NCI-H460 (cell line): ENCODE data around the gene RAB9A. TPM values are rescaled to one million over a fixed set of nuclear protein-coding genes. Genes with fewer than 3 reads are reported as not detected.
"Not testable (repeated sequence)": the region's sequence is repeated elsewhere in the genome, so short reads cannot be mapped to it uniquely, and the experiment has no call there.

ENCODE experiments used
- DNase-seq: peaks from one replicate; pipeline ENCODE4 v3.0.0-alpha.2; 2016; ENCODE audit warnings: low read depth; ENCODE audit errors: extremely low read depth
- total RNA-seq: library from RNA; depleted of rRNA; stranded (reverse); fragments of >200 nt; shearing (Covaris generic); gene quantifications from 2 replicates; pipeline ENCODE4 v1.2.3, GENCODE V29; 2014

RAB9A gene
- total RNA-seq, 1 experiment from 2014 or later, result 35.9 TPM

DNA sequence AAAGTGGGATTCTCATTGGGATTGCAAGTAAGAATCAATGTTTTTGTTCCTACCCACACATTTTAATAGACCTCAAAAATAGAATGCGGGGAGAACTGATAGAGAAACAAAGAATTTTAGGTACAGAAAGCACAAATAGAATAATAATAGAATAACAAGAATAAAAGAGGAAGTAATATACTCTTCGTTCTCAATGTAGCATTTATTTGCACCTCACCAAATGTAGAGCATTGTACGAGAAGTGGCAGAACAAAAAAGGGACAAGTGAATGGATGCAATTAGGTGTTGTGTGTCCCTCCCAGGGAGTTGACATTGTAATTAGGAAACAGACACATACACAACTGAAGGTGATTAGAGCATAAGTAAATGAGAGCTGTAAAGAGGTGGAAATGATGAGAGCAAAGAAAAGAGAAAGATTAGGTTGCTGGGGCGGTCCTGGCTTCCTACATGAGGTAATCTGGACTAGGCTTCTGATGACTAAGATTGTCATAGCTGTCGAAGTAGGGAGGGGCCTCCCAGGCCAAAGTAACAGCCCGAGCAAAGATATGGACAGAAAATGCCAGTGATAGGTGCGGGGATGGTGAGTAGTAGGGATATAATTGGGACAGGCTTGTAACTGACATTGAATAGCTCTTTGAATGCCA lies 10.4 kb downstream of the RAB9A start:
- no peak for DNase-seq

GRCh38 chrX:13700380-13700779 lies 11.5 kb downstream of the RAB9A start:
- no peak for DNase-seq

DNA sequence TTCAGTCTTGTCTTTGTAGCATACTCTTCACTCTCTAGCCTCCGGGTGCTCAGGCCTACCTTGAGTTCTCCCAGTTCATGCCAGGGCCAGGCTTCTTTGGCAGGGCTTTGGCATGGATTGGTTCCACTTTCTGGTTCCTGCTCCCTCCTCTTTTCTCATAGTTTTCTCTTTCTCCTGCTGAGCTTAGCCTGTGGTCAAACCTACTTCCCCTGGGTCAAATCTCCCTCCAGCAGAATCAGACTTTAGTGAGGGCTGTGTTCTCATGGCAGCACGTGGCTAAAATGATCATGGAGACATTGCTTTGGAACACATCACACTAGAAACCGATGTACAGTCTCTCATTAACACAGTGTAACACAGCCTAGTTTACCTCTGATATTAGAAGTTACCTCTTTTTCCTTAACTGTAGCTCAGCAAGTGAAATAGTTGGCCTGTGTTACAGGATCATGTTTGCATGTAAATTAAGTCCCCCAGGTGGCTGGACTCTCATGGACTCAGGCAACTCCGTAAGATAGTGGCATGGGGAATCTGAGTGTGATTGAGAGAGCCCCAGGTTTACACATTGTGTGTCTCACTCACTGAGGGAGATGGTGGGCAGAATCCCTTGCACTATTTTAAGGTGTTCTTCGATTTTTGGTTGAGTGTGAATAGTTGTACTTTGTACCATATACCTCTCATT lies 13.3 kb downstream of the RAB9A start:
- no peak for DNase-seq

DNA sequence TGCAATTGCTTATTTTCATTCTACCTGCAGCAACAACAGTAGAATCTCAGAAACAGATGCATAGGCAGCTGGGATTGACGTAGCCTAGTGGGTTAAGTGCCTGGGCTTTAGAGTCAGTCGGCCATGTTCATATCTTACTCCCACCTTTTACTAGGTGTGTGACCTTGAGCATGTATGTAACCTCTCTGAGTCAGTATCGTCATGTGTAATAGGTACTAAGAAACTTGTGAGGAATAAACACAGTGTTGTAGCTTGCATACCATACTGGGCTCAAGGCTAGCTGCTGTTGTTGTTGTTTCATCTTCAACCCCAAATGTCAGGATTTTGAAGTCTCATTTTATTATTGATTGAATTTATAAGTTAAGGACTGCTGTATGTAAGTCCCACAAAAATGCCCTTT lies 14.2 kb downstream of the RAB9A start:
- no peak for DNase-seq

DNA sequence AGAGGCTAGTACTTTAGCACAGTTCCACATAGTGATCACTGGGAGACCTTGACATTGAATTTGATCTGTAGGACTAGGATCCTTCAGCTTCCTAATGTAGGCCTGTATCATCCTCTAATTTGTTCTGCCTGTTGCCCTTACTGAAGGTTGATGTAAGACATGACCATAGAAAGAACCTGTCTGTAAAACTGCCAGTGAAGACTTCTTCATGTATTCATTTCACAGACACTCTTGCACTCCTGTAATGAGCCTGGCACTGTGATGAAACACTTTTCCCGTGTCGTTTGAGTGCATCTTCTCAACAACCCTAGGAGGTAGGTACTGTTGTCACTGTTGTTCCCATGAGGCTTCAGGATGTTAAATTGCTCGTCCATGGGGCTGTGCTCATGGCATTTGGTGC lies 14.7 kb downstream of the RAB9A start:
- DNase-seq, result no peak

DNA sequence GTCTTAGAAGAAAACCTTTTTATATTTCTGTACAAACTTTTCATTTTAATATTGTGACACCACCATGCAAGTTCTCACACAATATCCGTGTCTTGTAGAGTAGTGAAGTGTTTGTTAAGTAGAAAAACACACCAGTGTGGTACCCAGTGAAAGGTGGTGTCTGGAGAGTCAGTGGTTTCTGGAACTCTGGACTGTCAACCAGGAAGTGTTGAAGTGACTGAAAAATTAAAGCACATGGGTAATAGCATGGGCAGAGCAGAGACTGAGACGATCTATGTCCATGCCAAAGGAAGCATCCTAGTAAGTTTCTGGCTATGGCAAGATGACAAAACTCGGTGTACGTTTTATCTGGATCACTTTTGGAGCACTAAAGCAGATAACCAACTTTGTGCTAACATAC lies 22.2 kb downstream of the RAB9A start:
- DNase-seq, result no peak

DNA sequence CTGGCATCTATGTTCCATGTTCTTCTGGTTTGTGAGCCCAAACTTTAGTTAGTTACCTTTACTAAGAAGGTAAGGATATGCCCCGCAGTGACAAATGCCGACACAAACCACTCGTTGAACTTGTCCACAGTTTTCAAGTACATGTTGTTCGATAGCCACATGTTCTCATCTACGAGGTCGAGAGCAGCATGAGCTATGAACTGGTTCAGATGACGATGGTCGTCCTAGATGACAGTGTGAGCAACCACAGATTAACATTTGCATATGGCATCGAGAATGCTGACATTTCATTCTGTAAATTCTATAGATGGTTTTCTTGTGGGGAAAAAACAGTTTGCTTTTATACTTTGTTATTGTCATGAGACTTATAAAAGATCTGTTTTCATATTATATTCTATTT lies 27.5 kb downstream of the RAB9A start:
- DNase-seq, result no peak

DNA sequence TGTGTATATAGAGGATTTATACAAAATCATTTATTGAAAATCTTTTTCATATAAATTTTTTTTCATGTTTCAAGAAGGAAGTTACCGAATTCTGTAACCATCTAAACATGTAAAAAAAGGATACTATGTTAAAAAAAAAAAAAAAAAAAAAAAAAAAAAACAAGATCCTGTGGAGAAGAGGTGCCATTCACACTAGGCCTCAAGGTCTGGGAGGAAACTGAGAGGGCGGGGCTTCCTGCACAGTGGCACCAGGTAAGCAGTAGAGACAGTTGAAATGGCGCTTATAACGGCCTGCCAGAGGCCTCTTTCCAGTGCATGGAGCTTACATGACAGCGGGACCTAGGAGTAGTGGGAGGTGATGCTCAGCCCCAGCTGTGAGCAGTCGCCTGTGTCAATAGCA lies 28.0 kb downstream of the RAB9A start:
- no peak for DNase-seq

DNA sequence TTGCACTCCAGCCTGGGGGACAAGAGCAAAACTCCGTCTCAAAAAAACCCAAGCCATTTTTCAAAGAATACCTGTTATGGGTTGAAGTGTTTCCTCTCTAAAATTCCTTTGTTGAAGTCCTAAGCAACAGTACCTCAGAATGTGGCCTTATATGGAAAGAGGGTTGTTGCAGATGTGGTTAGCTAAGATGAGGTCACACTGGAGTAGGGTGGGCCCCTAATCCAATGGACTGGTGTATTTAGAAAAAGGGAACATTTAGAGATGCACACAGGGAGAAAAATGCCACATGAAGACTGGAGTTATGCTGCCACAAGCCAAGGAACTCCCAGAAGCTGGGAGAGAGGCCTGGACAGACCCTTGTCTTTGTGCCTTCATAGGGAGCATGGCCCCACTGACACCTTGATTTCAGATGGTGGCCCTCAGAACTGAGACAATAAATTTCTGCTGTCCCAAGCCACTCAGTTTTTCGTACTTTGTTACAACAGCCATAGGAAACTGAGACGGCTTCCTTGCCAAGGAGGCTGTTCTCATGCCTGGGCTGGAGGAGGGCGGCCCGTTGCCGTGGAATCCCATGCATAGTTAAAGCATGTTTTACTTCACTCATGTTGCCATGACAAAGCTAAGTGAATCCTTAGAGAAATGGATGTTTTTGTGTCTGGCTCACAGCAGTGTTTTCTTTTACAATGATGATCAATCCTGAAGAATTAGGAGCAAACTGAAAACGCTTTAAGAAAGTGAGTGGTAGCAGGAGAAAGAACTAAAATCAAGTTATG lies 29.0 kb downstream of the RAB9A start:
- DNase-seq, result no peak

GRCh38 chrX:13719192-13719856 lies 30.4 kb downstream of the RAB9A start:
- DNase-seq, result no peak

DNA sequence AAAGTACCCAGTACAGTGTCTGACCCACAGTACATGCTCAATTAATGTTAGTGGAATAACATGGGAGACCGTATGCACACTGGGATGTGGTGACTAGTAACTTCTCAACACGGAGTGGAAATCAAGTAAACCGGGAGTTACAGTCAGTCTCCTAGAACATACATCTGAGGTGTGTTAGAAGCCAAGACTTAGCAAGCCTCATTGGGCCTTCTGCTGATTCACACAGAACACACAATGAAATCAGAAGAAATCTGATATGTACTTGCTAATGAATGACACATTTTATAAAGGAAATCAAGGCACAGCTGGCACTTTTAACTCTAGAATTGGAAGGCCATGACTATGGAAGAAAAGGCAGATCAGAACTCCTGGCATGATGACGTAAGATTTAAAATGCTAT lies 32.4 kb downstream of the RAB9A start:
- DNase-seq, result no peak

DNA sequence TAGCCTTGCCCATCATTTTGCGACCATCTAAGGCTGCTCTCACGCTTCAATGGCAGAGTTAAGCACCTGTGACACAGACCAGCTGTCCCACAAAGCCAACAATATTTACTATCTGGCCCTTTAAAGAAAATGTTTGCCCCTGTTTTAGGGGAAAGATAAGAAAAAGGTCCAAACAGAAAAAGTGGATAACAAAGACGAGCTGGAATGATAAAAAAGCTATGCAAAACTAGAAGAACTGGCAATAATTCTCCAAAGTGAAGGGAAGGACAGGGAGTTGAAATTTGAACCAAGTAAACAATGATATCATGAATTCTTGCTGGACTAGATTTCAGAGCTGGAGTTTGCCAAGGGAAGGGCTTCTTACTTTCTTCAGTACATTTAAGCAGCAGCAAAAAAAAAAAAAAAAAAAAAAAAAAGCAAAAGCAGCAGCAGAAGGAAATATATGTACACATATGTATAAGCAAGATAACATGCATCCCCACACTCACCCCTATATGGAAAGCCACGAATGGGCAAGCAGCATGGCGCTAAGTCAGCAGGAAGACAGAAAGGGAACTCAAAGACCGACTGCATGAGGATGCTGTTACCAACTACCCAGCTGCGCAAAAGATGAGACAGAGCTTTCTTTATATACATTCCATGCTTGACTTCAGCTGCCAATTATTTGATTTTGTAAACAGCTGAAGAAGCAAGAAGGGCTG lies 33.0 kb downstream of the RAB9A start:
- no peak for DNase-seq

GRCh38 chrX:13724878-13725277 lies 36.0 kb downstream of the RAB9A start:
- DNase-seq, result not testable (repeated sequence)

GRCh38 chrX:13726583-13726982 lies 37.7 kb downstream of the RAB9A start:
- DNase-seq, result not testable (repeated sequence)

DNA sequence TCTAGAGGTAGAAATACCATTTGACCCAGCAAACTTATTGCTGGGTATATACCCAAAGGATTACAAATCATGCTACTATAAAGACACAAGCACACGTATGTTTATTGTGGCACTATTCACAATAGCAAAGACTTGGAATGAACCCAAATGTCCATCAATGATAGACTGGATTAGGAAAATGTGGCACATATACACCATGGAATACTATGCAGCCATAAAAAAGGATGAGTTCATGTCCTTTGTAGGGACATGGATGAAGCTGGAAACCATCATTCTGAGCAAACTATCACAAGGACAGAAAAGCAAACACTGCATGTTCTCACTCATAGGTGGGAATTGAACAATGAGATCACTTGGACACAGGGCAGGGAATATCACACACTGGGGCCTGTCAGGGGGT lies 41.6 kb downstream of the RAB9A start:
- not testable (repeated sequence) for DNase-seq

DNA sequence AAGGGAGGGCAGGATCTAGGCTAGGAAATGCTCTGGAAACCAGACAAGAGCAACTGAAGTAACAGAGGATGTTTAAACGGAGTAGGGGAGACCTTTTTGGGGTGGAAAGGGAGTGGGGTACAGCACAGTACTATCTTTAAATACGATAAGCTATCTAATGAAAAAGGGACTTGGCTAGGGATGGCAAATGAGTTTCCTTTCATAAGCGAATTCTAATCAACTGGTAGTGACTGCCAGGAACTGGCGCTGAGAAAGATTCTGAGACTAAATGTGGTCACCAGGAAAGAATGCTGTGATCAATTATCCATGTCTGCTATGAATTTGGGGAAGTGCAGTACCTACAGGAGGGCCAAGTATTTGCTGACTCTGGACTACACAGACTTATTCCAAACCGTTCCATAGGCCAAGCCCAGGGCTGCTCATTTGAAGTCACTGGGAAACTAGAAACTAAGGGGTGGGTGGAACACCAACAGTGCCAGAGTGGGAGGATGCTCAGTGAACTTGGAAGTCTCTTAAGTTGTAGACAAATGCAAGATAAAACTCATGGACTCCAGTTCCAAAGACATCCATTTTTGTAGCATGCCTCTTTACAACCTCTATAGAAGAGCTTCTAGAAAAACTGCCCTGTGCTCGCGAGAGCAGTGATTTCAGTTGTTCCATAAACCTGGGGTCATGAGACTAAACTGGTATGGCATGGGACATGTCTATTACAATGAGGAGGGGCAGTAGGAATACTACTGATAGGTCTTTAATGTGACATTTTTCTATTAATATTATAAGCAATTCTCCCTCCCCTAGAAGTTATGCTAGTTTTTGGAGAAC lies 43.5 kb downstream of the RAB9A start:
- DNase-seq, result no peak

- DNase-seq, result no peak
Observed at GRCh38 chrX:13733506-13733905, 44.6 kb downstream of the RAB9A start.

GRCh38 chrX:13734278-13735172 lies 45.6 kb downstream of the RAB9A start, which contains the start of the genes OFD1 and TRAPPC2:
TSS of gene OFD1 (plus strand) at chrX:13734748. CDS start at chrX:13735072, 324 bp downstream.
TSS of gene TRAPPC2 (minus strand) at chrX:13734620. CDS start at chrX:13719963, 14,657 bp downstream.
- DNase-seq, result peak; percentile 94

DNA sequence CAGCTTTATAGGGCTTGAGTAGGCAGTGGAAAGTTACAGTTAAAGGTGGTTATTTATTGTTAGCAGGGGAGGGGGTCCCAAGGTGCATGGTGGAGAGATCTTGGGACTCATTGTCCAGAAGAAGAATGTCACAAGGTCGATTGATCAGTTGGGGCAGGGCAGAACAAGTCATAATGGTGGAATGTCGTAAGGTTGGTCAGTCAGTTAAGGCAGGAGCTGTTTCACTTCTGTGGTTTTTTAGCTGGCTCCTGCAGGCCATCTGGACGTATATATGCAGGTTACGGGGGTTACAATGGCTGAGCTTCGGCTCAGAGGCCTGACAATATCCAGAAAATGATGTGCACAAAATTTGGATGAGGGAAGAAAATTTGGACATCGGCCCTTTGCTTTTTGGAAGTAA lies 52.8 kb downstream of the RAB9A start:
- DNase-seq, result no peak
